Right forelimb (tissue), 1 donor: ENCODE data around the gene OGG1.
"Not testable (repeated sequence)": the region's sequence is repeated elsewhere in the genome, so short reads cannot be mapped to it uniquely, and the experiment has no call there.

Experiments
- DNase-seq: peaks from one replicate; pipeline ENCODE4 v3.0.0-alpha.2; 2018

The OGG1 gene

GRCh38 chr3:9768141-9768775, 18.5 kb downstream of the OGG1 start:
- DNase-seq: no peak

GRCh38 chr3:9769012-9769411, 19.3 kb downstream of the OGG1 start:
- no peak for DNase-seq

DNA sequence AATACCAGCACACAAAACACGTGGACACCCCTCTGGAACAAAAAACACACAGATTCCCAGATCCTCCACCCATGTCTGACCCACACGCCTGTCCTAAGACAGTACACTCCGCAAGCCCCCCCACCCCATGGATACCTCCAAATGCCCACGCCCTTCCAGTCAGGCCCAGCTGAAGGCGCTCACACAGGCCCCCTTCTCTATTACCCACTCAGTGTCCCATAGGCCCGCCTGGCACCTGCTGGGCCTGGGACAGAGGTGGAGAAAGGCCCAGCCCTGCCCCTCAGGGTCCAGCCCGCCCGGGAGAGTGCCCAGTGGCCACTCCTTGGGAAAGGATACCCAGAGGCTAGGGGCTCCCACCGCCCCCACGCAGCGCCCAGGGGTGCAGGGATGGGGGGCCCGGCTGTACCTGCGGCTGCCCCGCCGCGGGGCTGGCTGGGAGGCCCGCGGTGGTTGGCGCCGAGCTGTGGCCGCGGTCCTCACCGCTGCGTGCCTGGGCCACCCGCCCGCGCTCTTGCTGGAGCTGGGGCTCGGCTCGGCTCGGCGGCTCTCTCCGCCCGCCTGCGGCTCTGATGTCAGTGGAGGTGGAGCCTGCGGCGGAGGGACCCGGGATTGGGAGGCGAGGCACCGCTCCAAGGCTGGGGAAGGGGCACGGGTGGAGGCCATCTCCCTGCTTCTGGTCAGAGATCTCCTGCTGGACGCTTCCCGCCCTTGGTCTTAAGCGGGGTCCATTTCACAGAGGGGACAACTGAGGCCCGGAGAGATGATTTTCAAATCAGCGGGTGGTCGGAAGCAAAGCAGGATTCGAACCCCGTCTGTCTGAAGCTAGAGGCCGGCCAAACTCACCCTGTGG, 19.9 kb downstream of the OGG1 start, which contains the start of gene CAMK1:
Gene CAMK1 (minus strand): TSS at position 522 of the 850 bp plus-strand sequence. CDS start 2,198 bp downstream, outside the sequence.
- peak; percentile 89 for DNase-seq

DNA sequence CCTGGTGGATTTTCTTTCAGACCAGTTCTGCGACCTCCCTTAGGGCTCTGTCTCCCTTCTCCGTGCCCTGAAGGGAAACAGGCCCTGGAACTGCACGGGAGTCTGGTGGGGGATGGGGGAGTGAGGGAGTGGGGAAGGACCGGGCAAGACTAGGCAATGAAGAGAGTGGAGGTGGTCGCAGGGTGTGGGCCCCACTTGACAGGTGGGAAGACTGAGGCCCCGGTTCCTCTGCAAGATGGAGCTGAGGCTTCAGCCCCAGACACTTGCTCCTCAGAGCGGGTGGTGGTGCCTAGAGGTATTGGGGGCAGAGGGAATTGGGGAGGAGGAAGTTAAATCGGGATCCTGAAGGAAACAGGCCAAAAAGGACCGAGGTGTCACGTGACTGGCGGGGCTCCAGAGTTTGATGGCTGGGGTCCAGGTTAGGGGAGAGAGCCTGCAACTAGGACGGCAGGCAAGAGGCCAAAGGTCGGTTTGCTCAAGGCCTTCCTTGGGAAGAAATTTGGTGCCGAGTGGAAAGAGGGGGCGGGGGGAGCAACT, 20.6 kb downstream of the OGG1 start:
- peak; percentile 84 for DNase-seq

- not testable (repeated sequence) for DNase-seq
These were observed 21.3 kb downstream of the OGG1 start for GRCh38 chr3:9771007-9771406.

- no peak for DNase-seq
These were observed 27.3 kb downstream of the OGG1 start for GRCh38 chr3:9776896-9777693.

- DNase-seq: no peak
These were observed 27.9 kb downstream of the OGG1 start for GRCh38 chr3:9777694-9778021.

- DNase-seq: no peak
These were observed 28.7 kb downstream of the OGG1 start for GRCh38 chr3:9778143-9779074.

GRCh38 chr3:9779075-9779593, 29.4 kb downstream of the OGG1 start:
- no peak for DNase-seq

DNA sequence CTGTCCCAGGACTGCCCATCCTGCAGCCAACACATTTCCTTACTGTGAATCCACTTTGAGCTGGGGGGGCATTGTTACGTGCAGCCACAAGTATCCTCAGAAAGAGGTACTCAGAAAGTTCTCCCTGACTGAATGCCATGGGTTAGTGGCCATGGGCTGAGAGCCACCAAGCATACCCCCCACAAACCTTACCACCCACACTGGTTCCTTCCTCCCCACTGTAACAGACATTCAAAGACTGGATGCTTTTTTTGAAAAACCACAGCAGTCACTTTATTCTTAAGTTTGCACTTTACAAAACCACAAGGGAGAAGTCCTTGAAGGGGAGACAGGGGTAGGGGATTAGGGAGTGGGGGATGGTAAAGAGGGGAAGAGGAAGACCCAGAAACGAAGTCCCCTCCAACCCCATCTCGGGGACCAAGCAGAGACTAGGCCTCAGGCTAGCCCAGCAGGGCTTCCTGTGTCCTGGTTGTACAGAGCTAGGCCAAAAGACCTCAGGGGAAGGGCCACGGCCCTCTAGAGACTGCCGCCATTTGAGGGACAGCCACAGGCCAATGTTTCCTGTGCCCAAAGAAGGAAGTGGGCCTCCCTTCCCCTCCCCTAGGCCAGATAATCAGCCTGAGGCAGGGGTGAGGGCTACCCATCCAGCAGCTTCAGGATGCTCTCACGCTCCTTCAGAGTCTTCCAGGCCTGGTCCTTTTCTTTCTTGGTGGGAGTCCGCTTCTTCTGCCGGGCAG, 30.1 kb downstream of the OGG1 start:
- no peak for DNase-seq

DNA sequence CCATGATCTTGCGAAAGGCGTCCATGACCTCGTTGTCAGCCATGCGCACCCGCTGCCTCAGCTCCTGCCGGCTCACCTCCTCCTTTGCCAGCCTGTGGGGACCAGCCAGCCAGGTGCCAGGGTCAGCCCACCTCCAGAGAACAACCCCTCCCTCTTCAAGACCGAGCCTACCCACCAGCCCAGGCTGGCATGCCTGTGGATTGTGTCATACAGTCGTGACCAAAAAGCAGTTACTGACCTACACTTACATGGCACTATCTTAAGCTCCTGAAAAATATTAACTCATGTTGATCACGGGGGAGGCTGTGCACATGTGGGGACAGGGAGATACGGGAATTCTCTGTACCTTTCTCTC, 30.7 kb downstream of the OGG1 start:
- DNase-seq: no peak

- no peak for DNase-seq
These were observed 31.2 kb downstream of the OGG1 start for GRCh38 chr3:9780910-9781309.

DNA sequence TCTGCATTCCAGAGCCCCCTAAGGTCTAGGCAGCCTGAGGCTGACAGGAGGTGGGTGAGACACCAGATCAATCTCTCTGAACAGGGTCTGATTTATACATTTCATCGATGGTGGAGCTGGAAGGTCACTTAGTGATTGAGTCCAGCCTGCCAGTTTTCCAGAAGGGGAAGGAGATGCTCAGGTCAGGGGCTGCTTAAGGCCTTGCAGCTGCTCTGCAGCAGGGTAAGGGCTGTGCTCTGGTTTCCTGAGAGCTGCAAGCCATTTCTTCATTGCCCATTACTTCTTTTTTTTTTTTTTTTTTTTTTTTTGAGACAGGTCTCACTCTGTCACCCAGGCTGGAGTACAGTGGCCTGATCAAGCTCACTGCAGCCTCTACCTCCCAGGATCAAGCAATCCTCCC, 31.8 kb downstream of the OGG1 start:
- no peak for DNase-seq

- no peak for DNase-seq
These were observed 32.3 kb downstream of the OGG1 start for GRCh38 chr3:9781978-9782603.

GRCh38 chr3:9782770-9783169, 33.0 kb downstream of the OGG1 start:
- no peak for DNase-seq

GRCh38 chr3:9783954-9784353, 34.2 kb downstream of the OGG1 start:
- DNase-seq: no peak

- no peak for DNase-seq
These were observed 35.2 kb downstream of the OGG1 start for GRCh38 chr3:9784965-9785364.

DNA sequence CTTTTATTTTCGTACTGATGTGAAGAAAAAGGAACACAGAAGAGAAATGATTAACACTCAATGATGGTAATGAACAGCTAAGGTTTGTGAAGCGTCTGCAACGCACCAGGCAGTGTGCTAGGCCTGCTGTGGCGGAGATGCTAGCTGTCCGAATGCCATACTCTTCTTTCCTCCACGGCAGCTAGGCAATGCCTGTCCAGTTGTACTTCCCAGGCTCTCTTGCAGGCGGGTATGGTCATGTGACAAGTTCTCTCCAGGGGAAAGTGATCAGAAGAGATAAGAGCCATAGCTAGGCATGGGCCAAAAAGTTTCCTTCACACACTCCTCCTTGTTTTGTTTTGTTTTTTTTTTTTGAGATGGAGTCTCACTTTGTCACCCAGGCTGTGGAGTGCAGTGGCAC, 35.9 kb downstream of the OGG1 start:
- no peak for DNase-seq

- DNase-seq: no peak
These were observed 36.5 kb downstream of the OGG1 start for GRCh38 chr3:9786209-9786739.
